ENCODE measurements around the gene SRGAP2B.
"Not testable (repeated sequence)": the region's sequence is repeated elsewhere in the genome, so short reads cannot be mapped to it uniquely, and the experiment has no call there.

- TF ChIP-seq CTCF (IDR thresholded peaks at IDR 0.05); POLR2A (IDR thresholded peaks at IDR 0.05; ENCODE audit: low read length); JUN (IDR thresholded peaks at IDR 0.05); ESRRA (IDR thresholded peaks at IDR 0.05; ENCODE audit: borderline replicate concordance, low read length); RAD21 (conservative IDR thresholded peaks at IDR 0.05 in 1 of 2, IDR thresholded peaks at IDR 0.05 in 1 of 2); RNF2 (IDR thresholded peaks at IDR 0.05; ENCODE audit: borderline replicate concordance, low read depth); CBX8 (IDR thresholded peaks at IDR 0.05): not testable (repeated sequence)
Measured at GRCh38 chr1:144900841-144901240, 194.3 kb downstream of the SRGAP2B start.
